HG03342 (cell line): Measurements from ENCODE around the gene BMPER.

ENCODE experiments used
- ATAC-seq: cut with Tn5 transposase; IDR thresholded peaks from one replicate; pipeline ENCODE4 v1.9.1; 2021; ENCODE audit warnings: mild to moderate bottlenecking, moderate library complexity; ENCODE audit not compliant: unreplicated experiment

BMPER gene

GRCh38 chr7:34086064-34086463 is 180.7 kb downstream of the BMPER start:
- ATAC-seq, result no peak

DNA sequence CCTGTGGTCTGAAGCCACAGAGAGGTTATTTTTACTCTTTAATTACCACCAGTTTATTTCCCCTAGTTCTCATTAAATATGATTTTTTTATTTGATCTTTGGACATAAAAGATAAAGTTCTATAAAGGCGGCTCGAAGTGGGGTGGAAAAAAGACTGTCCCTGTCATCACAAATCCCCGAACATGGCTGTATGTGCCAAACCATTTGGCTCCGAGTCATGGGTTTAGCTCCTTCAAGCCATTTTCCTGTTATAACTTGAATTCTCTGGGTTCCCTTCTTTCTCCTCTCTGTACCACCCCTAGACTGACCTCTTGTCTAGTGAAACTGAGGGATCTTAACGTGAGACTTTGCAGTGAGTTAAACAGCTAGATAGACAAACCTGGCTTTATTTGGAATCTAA is 181.6 kb downstream of the BMPER start:
- no peak for ATAC-seq

- ATAC-seq, result no peak
Observed at GRCh38 chr7:34087892-34088891, 182.9 kb downstream of the BMPER start.

GRCh38 chr7:34090816-34091215 is 185.5 kb downstream of the BMPER start:
- ATAC-seq, result no peak

- no peak for ATAC-seq
Observed at GRCh38 chr7:34091321-34091917, 186.1 kb downstream of the BMPER start.

GRCh38 chr7:34093276-34093675 is 187.9 kb downstream of the BMPER start:
- no peak for ATAC-seq

DNA sequence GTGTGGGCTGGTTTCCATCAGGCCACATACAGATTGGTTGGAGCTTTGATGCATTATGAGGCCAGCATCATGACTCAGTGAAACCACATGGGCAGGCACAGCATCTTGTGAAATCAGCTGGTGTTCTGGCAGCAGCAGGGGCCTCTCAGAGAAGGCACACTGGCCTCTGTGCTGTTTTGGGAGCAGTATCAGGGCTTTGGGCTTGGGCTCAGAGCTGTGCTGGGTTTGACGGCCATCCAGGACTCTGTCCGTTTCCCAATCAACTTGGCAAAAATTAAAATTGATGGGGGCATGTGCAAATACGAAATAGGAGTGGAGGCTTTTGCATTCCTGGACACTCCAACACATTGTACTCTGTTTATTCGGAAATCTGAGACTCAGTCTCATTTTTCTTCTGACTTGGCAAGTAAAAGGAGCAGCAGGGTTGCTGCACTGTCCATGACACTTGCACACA is 190.9 kb downstream of the BMPER start:
- no peak for ATAC-seq

DNA sequence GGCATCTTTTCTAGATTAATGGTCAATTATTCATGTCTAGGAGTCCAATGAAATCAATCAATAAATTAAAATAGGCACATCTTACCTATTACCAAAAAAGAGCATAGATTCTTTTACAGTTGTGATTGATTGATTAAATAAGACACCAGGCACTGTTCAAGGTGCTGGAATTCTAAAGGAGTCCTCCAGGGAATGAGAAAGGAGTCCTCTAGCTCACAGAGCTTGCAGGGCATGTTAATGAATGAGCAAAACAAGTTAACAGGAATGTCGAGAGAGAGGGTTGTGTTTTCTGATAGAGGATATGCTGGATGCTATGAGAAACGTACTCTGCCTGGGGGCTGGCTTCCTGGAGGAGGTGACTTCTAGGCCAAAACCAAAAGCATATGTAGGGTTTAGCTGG is 191.4 kb downstream of the BMPER start:
- ATAC-seq, result no peak

DNA sequence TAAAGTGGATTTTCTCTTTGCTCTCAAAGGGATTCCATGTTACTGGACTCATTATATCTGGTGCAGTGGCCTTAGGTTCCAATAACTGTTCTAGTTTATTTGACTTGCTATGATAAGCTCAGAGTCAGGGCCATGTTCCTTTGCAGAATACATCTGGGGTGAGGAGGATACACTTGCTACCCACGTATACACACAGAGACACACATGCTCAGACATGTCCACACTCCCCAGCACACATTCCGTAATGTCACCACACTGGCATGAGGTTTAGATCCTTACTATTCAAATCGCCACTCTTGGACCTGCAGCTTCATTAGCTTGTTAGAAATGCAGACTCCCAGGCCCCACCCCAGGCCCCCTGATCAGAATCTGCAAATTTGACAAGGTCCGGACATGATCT is 195.3 kb downstream of the BMPER start:
- ATAC-seq, result no peak

GRCh38 chr7:34104115-34104514 is 198.8 kb downstream of the BMPER start:
- no peak for ATAC-seq

DNA sequence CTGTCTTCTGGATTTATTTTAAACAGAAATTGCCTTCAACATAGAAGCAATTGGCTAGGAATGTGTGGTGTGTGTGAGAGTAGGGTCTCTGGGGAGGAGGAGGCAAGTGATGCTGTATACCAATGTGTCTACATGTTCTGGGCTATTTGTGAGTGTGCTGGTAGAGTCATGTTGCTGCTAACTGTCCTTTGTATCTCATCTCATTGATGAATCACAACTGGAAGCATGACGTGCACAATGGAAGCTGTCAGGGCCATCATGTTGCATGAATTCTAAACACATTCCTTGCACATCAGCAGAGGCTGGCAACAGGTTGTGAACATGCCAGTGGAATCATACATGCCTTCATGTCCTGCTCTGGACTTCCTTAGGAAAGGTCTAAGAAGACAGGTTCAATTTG is 199.7 kb downstream of the BMPER start:
- no peak for ATAC-seq

GRCh38 chr7:34107276-34107675 is 201.9 kb downstream of the BMPER start:
- ATAC-seq, result no peak

GRCh38 chr7:34108165-34108564 is 202.8 kb downstream of the BMPER start:
- ATAC-seq, result no peak

DNA sequence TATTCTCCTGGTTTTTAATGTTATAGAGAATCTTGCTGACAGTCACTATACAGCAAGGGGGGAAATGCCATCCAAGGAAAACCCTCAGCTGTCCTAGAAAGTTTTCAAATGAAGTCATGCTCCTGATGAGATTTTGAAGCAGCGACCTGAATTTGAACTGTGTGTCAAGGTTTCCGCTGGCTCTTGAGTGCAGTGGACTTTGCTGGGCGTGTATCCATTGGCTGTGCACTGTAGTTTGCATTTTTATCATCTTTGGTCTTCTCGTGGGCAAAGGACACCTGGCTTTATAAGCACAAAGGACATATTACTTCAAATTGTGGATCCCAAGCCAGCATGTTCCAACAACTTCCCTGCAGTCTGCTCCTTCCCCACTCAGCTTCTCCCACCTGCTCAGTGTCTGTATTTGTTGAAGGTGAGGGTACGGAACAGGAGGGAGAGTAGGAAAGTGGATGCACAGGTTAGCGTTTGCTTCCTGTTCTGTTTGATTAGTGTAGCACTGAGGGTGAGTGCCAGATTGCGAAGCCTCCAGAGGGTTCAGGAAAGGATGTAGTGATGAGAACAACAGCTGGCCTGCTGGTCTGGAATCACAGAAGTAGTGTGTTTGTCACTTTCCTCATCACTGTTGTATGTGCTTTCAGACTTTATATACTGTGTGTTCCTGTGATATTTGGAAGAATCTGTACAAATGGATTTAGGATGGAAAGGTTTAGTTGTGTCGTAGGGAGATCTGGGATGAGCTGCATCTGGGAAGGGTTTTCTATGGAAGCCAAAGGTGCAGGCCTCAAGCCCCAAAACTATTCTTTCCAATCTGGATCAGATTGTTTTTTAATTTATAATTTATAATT is 204.8 kb downstream of the BMPER start:
- ATAC-seq, result no peak

GRCh38 chr7:34111031-34111430 is 205.7 kb downstream of the BMPER start:
- no peak for ATAC-seq

GRCh38 chr7:34115503-34115902 is 210.2 kb downstream of the BMPER start:
- no peak for ATAC-seq

DNA sequence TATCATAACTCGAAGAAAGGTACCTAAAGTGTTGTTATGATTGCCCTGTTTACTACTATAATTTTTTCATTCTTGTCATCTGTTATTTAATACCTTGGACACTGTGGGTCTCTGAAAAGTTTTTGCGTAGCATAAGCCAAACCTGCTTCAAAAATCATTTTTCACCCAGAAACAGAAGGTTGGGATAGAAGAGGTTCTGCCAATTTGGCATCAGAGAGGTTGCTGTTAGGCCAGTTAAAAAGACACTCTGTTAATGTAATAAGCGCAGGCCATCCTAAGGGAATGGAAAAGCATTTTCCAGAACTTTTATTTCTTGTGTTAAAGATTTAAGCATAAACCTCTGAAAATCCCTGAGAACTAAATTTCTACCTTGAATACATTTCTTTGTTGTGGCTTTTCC is 212.2 kb downstream of the BMPER start:
- no peak for ATAC-seq

DNA sequence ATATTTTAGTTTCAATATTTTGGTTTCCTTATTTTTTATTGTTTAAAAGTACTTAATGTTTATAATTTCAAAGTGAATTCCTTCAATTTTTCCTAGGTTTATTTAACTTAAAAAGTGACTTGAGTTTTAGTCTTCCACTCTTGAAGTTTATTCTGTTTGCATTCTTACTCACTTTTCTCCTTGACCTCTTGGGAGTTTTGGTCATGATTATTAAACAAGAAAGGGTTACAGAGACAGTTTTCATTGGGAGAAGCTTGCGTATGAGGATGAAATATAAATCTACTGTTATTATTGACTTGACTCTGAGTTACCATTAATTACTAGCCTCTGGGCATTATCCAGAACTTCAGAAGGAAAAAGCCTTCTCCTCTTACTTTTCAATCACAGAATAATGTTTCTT is 216.0 kb downstream of the BMPER start:
- no peak for ATAC-seq

- ATAC-seq, result no peak
Observed at GRCh38 chr7:34123316-34123715, 218.0 kb downstream of the BMPER start.

DNA sequence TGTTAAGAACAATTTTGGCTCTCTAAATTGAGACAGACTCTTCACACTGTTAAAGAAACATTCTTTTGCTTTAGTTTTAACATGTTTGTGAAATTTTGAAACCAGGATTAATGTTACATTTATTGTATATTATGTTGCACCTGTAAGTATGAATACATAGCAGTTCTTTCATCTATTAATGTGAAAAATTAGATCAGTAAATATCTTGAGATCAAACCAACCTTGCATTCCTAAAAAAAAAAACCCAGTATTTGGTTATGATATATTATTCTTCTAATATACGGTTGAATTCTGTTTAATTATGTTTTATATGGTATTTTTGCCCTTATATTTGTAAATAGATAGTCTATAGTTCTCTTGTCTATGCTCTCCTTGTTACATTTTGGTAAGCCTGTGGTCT is 219.4 kb downstream of the BMPER start:
- no peak for ATAC-seq

DNA sequence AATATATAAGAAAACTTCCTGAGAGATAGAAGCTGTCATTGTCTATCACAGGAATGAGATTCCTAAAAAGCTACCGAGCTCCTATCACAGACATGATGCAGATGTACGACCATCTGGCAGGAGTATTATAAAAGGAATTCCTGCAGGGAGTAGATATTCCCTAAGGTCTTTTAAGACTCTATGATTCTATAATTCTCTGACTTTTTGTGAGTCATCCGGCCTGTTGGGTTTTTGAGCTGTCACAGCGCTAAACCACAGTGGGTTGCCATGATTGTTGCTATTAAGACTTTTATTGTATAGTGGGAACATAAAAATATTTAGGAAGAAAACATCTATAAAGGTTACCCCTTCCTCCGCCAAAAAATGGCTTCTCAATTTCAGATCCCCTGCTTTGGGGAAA is 223.4 kb downstream of the BMPER start:
- no peak for ATAC-seq
